ENCODE results near the gene SKP1. TPM values are rescaled to one million over a fixed set of nuclear protein-coding genes. Genes with fewer than 3 reads are reported as not detected.

Gene SKP1
- total RNA-seq, 1 donor from 2014 or later: 178 TPM

DNA sequence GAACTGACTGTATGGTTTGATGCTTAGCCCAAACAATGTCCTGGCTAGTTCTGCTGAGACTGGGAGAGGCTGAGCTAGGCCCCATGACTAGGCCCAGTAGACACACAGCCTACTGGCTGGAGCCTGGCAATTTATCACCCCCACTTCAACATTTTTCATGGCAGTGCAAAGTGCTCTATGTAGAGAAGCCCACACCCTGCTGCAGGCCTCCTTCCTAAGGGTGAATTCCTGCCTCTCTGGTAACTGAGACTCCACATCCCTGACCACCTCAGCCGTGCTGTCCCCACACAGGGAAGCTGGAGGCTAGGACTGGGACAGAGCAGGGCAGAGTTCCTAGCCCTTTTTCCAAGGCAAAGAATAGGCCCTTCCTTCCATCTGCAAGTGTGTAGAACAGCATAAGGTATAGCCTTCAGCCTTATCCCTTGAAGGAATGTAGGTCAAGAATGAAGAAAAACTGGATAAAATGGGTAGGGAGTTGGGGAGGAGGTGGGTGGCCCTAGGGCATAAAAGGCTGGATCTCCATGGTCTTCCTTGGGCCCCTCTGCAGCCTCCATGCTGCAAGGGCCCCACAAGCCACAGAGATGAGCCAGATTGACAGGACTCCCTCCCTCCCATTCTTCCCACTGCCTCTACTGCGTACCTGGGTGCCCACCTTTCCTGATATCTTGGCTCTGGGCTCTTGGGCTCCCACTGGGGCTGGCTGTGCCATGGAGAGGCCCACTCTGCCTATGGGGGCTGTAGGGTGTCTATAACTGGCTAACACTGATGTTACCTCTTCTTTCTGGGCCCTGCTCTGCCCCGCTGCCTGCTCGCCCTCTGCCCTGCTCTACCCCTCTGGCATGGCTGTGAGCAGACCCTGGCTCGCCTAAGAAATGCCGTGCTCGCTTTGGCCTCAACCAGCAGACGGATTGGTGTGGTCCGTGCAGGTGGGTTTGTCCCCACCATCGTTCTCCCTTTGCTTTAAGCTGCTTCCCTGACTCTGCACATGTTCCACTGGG lies 32.5 kb downstream of the SKP1 start:
- DNase-seq: no peak

DNA sequence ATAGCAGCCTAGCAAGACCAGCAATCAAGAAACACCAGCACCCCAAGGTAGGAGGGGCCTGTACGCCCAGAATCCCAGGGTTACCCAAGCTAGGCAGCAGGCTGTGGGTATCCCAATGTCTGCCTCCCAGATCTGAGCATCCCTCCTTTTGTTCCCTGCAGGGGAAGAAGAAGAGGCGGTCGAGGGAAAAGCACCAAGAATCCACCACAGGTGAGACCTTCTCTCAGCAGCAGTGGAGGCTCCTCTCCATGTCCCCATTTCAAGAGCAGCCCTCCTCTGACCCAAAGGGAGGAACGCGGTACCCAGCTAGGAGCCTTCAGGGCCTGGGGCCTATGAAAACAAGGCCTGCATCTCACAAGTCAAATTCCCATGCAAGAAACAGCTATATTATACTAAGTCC lies 33.3 kb downstream of the SKP1 start:
- no peak for DNase-seq

DNA sequence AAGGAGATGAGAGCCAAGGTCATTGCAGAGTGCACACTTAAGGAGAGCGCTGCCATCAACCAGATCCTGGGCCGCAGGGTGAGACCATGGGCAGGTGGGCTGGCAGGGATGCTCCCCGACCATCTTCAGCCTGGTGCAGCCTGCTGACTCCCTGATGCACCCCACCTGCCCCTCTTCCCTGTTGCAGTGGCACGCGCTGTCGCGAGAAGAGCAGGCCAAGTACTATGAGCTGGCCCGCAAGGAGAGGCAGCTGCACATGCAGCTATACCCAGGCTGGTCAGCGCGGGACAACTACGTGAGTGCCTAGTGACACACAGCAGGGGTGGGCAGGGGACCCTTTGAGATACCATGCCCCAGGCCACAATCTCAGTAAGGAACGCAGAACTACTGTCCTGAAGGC lies 33.9 kb downstream of the SKP1 start:
- no peak for DNase-seq

DNA sequence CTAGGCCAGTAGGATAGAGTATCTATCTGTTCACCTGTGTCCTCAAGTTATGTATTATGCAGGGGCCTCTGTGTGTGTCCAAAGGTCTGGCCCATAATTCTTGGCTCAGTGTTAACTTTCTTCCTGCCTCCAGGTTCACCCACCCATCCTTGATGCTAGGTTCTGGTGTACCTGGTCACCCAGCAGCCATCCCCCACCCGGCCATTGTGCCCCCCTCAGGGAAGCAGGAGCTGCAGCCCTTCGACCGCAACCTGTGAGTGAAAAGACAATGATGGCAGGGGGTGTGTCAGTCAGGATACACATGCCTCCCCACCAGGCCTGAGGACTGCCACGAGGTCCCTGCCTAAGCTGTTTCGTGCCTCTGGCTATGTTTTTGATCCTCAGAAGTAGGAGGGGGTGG lies 34.7 kb downstream of the SKP1 start:
- DNase-seq: no peak

DNA sequence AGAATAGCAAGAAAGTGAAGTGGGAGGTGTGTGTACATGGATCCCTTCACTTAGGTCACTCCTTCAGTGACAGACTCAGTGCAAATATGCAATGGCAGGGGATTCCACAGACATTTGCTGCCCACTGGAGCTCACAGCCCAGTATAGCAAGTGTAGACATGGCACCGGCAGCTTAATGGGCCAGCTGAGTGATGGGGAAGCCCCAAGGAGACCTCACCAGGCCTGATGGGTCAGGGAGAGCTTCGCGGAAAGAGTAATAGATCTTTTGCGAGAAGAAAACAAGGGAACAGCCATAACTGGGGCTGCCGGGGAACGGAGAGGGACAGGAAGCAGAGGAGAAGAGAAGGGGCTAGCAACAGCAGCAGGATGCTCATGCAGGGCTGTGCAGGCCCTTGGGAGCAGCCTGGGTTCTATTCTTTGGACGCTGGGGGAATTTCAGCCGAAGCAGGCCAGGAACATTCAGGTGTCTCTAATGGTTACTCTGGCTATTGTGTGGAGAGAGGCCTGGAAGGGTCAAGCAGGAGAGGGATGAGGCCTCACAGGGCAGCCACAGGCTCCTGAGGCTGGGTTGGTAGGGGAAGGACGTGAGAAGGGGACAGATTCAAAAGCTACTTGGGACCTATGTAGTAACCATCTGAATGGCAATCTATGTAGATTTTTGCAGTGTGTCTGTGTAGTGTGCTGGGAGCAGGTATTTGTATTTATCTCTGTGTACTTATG lies 35.3 kb downstream of the SKP1 start:
- no peak for DNase-seq

DNA sequence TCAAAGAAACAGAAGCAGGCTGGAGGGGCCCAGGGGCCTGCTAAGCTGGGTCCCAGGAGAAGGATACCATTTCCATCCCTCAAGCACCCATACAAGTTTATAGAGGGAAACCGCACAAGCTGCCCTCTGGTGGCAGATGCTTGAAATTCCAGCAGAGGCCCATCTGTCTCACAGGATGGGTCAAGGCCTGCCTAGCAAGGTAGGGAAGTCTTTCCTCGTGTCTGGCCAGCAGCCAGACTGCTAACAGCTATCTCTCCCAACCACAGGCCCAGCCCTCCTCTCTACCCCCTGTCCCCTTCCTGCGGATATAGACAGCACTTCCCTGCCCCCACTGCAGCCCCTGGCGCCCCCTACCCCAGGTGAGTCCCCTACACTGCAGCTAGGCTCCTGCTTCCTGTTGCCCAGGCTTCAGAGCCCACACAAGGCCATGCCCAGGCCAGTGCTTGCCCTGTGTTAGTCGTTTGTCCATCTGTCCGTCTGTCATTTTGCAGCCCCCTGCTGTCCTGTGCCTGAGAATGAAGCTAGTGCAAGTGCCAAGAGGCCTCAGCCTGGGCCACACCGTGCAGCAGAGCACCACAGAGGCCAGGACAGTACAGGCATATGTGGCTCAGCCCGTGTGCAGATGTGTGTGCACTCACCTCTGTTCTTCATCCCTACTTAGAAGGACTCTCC lies 36.1 kb downstream of the SKP1 start:
- no peak for DNase-seq

DNA sequence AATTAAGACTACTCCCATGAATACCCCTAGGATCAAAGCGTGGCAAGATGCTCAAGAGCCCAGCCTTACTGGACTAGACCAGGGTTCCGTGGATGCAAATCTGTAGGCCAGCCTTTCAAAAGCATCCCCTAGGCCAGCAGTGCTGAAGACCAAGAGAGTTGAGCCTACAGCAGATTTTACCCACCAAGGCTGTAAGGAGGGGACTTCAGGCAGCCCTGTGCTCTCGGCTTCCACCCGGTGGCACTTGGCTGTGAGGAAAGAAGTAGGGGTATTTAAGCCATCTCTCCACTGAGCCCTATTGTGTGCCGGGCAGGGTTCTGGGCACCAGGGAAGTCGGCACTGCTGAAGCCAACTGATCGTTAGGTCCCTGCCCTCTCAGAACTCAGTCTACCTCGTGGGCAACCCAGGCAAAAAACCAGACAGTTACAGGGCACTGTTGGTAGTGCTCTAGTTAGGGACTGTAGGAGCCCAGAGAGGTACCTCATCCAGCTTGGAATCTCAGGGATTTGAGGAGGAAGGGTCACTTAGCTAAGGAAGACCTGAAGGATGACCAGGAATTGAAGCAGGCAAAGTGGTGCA lies 36.8 kb downstream of the SKP1 start:
- no peak for DNase-seq

DNA sequence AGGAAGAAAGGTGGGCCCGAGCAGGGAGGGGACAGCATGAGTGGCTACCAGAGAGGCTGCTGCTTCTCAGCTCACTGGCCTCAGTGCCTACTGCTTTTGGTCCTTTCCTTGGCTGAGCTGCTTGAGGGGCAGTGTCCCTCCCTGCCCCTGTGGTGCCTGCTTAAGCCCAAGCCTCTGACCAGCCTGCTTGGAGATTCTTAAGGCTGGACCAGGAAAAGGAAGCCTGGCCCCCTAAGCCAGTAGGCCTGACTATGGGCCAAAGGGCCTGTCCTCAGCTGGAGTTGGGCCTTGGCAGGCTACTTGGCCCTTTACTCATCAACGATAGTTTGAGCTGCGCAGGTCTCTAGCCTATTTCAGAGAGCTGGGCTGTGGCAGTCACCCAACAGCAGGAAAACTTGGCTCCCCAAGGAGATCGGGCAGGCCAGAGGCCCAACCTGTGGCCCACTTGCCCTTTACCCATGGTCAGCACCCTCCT lies 37.3 kb downstream of the SKP1 start:
- DNase-seq: no peak

DNA sequence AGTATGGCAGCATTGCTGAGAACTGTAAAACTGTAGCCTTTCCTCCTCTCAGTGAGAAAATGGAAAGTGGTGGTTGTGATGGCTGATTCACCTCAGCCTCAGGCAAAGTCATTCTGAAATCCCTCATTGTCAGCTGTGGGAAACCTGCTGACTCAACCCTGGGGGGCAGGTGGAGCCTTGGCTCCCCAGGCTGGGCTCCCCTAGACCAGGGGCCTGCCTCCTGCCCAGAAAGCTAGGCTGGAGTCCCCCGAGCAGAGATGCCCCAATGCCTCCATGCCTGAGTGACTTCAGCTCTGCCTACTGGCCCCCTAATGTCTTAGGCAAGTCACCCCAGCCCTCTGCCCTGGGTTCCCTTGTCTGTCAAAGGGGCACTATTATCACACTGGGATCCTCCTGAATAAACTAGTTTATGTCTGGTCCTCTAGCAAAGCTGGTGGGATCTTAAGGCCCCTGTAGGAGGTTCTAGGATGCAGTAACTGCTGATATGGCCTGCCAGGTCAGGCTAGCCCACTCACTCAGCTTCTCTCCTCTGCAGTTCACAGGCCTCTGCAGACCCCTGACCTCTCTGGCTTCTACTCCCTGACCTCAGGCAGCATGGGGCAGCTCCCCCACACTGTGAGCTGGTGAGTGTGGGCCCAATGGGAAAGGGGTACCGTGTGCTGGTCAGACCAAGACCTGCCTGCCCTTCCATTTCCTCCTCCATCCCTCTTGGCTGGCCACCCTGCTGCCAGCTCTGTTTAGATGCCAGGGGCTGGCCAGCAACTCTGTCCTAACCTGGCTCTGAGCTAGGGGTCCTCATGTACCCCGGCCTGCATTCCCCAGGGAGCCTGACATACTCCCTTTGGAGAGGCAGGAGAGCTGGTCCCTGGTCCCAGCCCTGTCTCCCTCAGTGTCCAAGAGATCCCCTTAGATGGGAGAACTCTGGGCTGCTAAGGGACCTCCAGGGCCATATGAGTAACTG lies 38.1 kb downstream of the SKP1 start:
- DNase-seq: no peak

DNA sequence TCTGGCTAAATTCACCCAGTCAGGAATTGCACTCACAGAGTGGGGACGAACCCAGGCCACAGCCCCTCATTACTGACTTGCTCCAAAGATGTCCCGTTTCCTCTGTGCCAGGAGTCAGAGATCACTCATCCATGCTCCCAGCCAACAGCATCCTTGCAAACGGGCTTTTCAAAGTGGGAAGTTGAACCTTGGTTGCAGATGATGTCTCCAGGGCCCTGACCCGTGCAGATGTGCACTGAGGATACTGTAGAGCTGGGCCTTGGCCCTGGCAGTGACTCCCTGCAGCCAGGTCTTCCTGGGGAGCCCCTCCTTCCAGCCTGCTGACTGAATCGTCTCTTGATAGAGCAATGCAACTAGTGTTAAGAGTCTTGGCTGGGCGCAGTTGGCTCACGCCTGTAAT lies 40.0 kb downstream of the SKP1 start:
- no peak for DNase-seq

DNA sequence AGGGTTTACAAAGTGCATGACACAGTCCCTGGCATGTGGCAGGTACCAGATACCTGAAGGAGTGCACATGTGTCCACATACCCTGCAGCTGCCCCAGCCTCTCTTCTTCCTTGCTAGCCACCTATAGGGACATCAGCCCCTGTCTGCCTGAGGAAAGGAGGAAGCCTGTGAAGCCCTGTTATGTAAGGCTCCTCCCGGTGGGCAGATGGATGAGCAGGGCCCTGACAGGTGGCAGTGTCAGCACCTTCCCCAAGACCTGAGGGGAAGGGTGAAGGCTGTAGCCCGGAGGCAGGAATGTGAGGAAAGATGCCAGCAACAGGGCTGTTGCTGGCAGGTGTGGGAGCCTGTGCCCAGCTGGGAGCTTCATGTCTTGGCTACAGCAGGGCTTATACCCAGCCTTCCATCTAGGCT lies 40.5 kb downstream of the SKP1 start:
- no peak for DNase-seq

DNA sequence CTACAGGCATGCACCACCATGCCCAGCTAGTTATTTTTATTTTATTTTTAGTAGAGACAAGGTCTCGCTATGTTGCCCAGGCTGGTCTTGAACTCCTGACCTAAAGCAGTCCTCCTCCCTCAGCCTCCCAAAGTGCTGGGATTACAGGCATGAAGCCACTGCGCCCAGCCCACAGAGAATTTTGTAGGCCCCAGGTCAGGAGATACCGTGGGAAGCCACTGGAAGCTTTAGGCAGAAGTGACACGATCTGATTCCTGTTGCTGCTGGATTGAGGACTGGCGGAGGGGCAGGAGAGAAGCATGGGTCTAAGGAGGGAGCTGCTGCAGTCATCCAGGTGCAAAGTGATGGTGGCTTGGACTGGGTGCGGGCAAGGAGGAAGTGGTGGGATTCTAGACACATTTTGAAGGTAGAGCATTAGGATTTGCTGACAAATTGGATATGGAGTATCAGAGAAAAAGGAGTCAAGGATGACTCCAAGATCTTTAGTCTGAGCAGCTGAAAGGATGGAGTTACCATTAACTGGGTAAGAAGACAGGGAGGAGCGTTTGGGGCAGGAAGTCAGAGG lies 41.6 kb downstream of the SKP1 start:
- DNase-seq: no peak

DNA sequence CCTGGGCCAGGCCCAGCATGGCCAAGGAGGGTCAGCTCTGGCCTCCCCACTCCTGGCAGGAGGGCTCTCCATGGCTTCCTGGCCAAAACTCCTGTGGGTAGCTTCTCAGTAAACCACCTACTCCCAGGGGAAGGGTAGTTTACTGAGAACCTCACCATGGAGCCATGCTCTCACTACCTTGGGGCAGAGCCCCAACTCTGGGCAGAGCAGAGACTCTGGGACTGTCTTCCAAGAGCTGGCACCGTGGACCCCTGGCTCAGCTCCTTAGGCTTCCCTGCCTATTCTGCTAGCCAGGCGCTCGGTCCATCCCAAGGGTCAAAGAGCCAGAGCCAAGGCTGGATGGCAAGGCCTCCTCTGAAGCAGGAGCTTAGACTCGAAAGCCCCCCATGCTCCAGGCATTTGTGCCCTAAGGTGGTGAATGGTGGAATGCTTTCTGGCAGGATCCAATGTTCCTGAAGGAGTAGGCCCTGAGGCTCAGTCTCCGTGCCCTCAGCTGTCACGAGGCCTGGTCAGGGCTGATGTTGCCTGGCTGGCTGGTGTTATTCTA lies 42.7 kb downstream of the SKP1 start:
- no peak for DNase-seq

DNA sequence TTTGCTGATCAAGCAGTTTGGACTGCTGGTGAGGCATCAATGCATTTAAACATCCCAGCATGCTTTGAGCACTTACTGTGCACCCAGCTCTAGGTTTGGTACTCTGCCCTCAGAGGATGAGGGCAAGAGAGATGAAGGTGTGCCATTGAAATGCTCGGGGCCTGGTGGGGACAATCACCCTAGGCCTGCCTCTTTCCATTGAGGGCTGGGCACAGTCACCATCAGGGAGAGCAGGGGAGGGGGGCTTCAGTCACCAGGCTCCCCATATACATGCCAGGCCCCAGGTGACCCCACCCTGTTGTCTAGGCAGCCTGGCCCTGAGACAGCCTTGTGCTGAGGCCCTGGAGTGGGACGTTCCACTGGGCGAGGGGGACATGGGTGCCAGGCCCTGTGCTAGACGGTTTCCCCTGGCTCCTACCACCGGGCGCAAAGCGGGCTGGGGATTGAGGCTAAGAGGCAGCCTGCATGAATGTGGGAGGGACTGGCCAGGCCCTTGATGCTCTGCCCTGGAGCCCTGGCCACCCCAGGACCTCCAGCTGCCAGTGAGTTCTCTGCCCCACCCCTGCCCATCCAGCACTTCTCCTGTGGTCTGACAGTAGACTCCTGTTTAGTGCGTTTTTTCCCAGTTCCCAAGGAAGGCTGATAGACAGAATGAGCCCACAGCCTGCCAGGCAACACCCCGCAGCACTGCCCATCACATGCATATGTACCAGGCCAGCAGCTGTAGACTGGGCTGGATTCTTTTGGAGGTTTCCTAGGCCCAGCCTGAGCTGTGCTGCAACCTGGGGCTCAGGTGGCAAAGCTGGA lies 43.4 kb downstream of the SKP1 start:
- no peak for DNase-seq

DNA sequence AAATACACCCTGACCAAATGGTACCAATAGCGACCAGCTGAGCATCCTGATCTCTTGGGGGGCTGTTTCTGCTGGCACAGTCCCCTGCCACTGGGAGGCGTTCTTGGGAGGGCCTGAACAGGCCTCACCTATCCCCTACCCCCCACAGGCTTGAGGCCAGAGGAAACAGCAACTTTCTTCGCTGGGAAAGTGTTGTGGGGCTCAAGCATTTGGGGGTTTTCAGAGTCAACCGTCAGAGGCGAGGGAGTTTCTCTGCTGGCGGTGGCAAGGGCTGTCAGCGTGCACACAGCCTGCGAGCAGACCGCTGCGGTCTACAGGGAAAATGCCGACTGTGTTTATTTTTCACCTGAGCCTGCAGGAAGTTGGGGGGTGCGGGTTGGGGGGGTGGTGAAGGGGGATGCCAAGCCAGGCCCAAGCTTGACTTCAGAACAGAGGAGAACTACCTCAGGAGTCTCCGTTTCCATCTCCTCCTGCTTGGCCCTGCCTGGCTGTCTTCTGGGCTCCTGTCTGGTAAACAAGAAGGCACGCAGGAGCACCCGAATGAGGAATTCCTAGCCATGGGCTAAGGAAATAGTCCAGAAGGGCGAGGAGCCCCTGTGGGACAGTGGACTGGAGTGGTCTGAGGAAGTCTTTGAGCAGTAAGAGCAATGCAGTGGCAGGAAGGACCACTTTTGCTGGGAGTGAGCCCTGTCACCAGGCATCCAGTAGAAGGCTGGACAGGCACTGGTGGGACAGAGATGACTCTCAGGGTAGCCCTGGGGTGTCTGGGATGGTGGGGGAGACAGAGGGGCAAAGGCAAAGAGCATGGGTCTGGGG lies 44.2 kb downstream of the SKP1 start:
- DNase-seq: no peak

DNA sequence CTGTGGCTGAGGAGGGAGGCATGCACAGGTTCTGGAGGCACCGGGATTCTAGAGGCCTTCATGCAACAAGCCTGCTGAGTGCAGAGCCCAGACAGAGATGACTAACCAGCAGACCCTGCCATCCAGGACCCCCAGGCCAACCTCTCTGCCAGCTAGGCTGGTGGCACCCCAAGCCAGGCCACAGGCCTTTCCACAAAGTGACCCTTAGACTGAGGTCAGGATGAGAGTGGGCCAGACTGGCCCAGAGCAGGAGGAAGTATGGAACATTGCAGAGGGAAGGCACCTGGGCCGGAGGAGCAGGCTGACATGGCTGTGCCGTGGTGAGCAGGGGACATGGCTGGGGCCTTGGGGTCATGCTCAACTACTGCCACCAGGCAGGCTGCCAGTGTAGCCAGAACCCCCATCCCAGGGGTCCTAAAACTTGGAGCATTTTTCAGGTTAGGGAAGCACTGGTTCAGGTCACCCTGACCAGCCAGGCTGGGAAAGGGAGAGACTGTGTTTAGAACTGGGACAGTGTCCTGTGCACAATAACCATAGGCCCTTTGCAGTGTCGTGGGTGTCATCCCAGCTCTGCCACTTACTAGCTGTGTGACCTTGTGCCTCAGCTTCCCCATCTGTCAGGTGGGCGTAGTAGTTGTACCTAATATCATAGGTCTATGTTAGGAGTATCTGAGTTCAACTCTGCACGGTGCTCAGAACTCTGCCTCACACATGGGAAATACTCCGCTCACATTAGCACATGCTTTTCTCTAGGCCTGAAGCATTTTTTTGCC lies 45.0 kb downstream of the SKP1 start:
- no peak for DNase-seq

DNA sequence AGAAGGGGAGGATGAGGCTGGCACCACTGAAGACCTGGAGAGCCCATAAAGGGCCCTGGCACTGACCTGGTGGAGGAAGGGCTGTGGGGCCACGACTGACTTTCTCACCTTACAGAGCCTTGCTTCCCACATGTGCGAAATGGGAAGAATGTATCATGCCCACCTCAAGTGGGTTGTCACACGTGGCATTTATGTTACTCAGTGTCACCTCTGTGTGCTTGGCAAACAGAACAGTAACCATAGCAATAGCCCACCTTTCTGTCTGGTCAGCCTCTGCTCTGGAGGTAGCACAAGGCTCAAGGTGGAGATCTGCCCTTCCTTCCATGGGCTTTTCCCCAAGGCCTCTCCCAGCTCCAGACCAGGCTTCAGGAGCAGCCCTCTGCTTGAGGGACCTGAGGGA lies 45.6 kb downstream of the SKP1 start:
- no peak for DNase-seq

All from occipital lobe (tissue), 2 donors.